ENCODE data around the gene RPS18.

GRCh38 chr6:33280539-33280938 lies 8.7 kb downstream of the RPS18 start:
- TF ChIP-seq POLR2A (IDR thresholded peaks at IDR 0.05) (no peak), CTCF (IDR thresholded peaks at IDR 0.05) (no peak)

Data from vagina (tissue), 2 donors.